Stimulated activated naive B cell treated with anti-CD40 and anti-IgM and Interleukin-4, amounts not matched to agents 10 μg/mL and 1 μg/mL and 100 μg/mL, for 72 hours (primary cell): Measurements from ENCODE around the gene CTU2.

Experiments used
- ATAC-seq, 2 donors: fragments of 150-1000 bp; cut with Tn5 transposase; replicated peaks; 2 replicates each; pipeline ENCODE4 v1.10.0; 2021; ENCODE audit warnings: moderate library complexity in 1 of 2
- DNase-seq: peaks from one replicate; pipeline ENCODE4 v3.0.0; 2021
- H3K27ac Mint-ChIP-seq: one replicate; pipeline ENCODE4 v1.8.0; 2022; ENCODE audit warnings: mild to moderate bottlenecking, mixed read lengths
- H3K27me3 Mint-ChIP-seq, 2 donors: one replicate each; pipeline ENCODE4 v1.8.0; 2022; ENCODE audit warnings: mixed read lengths in 2 of 2
- H3K36me3 Mint-ChIP-seq, 2 donors: one replicate each; pipeline ENCODE4 v1.8.0; 2022; ENCODE audit warnings: mixed read lengths in 2 of 2, mild to moderate bottlenecking in 1 of 2
- H3K4me1 Mint-ChIP-seq, 2 donors: one replicate each; pipeline ENCODE4 v1.8.0; 2022; ENCODE audit warnings: mixed read lengths in 2 of 2, mild to moderate bottlenecking in 1 of 2
- H3K4me3 Mint-ChIP-seq, 2 donors: one replicate each; pipeline ENCODE4 v1.8.0; 2022; ENCODE audit warnings: mild to moderate bottlenecking in 2 of 2, mixed read lengths in 2 of 2, moderate library complexity in 1 of 2
- H3K9me3 Mint-ChIP-seq, 2 donors: one replicate each; pipeline ENCODE4 v1.8.0; 2022; ENCODE audit warnings: mixed read lengths in 2 of 2, mild to moderate bottlenecking in 1 of 2

The CTU2 gene

GRCh38 chr16:88673716-88674379, 32.5 kb upstream of the CTU2 start:
- H3K27ac Mint-ChIP-seq, result peak overlapping the region; percentile 17
- peak in 1 of 2 donors; percentile 41 for ATAC-seq
- no peak for DNase-seq
- H3K27me3 Mint-ChIP-seq, result no peaks in the 10 kb centered on the region
- no peaks in the 10 kb centered on the region for H3K9me3 Mint-ChIP-seq
- no peak overlapping the region for H3K4me3 Mint-ChIP-seq
- H3K4me1 Mint-ChIP-seq, result no peaks in the 10 kb centered on the region
- peaks cover 22 to 26% of the 10 kb centered on the region in 2 donors for H3K36me3 Mint-ChIP-seq

GRCh38 chr16:88676502-88677242, 29.6 kb upstream of the CTU2 start:
- no peak overlapping the region for H3K4me3 Mint-ChIP-seq
- DNase-seq (no peak), ATAC-seq (no peak)
- H3K36me3 Mint-ChIP-seq, result peaks cover 19 to 25% of the 10 kb centered on the region in 2 donors
- H3K9me3 Mint-ChIP-seq, result no peaks in the 10 kb centered on the region
- no peak overlapping the region for H3K27ac Mint-ChIP-seq
- peaks cover 10 to 15% of the 10 kb centered on the region in 2 donors for H3K4me1 Mint-ChIP-seq
- H3K27me3 Mint-ChIP-seq, result no peaks in the 10 kb centered on the region

GRCh38 chr16:88677721-88678120, 28.6 kb upstream of the CTU2 start:
- peaks cover 19 to 25% of the 10 kb centered on the region in 2 donors for H3K36me3 Mint-ChIP-seq
- peaks cover 17 to 25% of the 10 kb centered on the region in 2 donors for H3K4me1 Mint-ChIP-seq
- H3K27me3 Mint-ChIP-seq, result no peaks in the 10 kb centered on the region
- no peaks in the 10 kb centered on the region for H3K9me3 Mint-ChIP-seq
- ATAC-seq, result no peak
- no peak overlapping the region for H3K27ac Mint-ChIP-seq
- H3K4me3 Mint-ChIP-seq, result no peak overlapping the region
- no peak for DNase-seq

GRCh38 chr16:88678224-88678979, 27.9 kb upstream of the CTU2 start:
- Mint-ChIP-seq H3K36me3 (peaks cover 19 to 23% of the 10 kb centered on the region in 2 donors), H3K4me3 (no peak overlapping the region)
- ATAC-seq, result no peak

GRCh38 chr16:88680554-88681083, 25.7 kb upstream of the CTU2 start:
- H3K36me3 Mint-ChIP-seq, result peaks cover 4 to 13% of the 10 kb centered on the region in 2 donors
- H3K27me3 Mint-ChIP-seq, result no peaks in the 10 kb centered on the region
- no peaks in the 10 kb centered on the region for H3K9me3 Mint-ChIP-seq
- H3K27ac Mint-ChIP-seq, result no peak overlapping the region
- H3K4me3 Mint-ChIP-seq, result peak overlapping the region in 1 of 2 donors; percentile 62
- ATAC-seq, result no peak
- peaks cover 23 to 51% of the 10 kb centered on the region in 2 donors for H3K4me1 Mint-ChIP-seq
- DNase-seq, result no peak

More at GRCh38 chr16:88678224-88678979, 27.9 kb upstream of the CTU2 start:
- Mint-ChIP-seq H3K9me3 (no peaks in the 10 kb centered on the region), H3K27me3 (no peaks in the 10 kb centered on the region), H3K27ac (no peak overlapping the region), H3K4me1 (peaks cover 19 to 32% of the 10 kb centered on the region in 2 donors)
- DNase-seq, result no peak

GRCh38 chr16:88681084-88681680, 25.1 kb upstream of the CTU2 start:
- Mint-ChIP-seq H3K4me3 (peak overlapping the region; percentile 62 to 80), H3K4me1 (peaks cover 23 to 52% of the 10 kb centered on the region in 2 donors), H3K9me3 (no peaks in the 10 kb centered on the region), H3K36me3 (peaks cover 0 to 13% of the 10 kb centered on the region in 2 donors), H3K27ac (peak overlapping the region; percentile 99), H3K27me3 (no peaks in the 10 kb centered on the region)
- ATAC-seq, result peak; percentile 25 to 40
- no peak for DNase-seq

- H3K27ac Mint-ChIP-seq, result peak overlapping the region; percentile 99
- peak overlapping the region; percentile 62 to 80 for H3K4me3 Mint-ChIP-seq
- H3K27me3 Mint-ChIP-seq, result no peaks in the 10 kb centered on the region
- peaks cover 0 to 8% of the 10 kb centered on the region in 2 donors for H3K36me3 Mint-ChIP-seq
- ATAC-seq (peak; percentile 89), DNase-seq (peak; percentile 87)
- H3K4me1 Mint-ChIP-seq, result peaks cover 23 to 55% of the 10 kb centered on the region in 2 donors
- H3K9me3 Mint-ChIP-seq, result no peaks in the 10 kb centered on the region
Measured at GRCh38 chr16:88681709-88682451, 24.4 kb upstream of the CTU2 start.

- no peaks in the 10 kb centered on the region for H3K9me3 Mint-ChIP-seq
- DNase-seq, result no peak
- H3K27me3 Mint-ChIP-seq, result no peaks in the 10 kb centered on the region
- H3K36me3 Mint-ChIP-seq, result peaks cover 0 to 4% of the 10 kb centered on the region in 2 donors
- H3K4me3 Mint-ChIP-seq, result no peak overlapping the region
- H3K4me1 Mint-ChIP-seq, result peaks cover 24 to 75% of the 10 kb centered on the region in 2 donors
- ATAC-seq, result no peak
- H3K27ac Mint-ChIP-seq, result peak overlapping the region; percentile 20
Measured at GRCh38 chr16:88684569-88685155, 21.6 kb upstream of the CTU2 start.

- H3K27ac Mint-ChIP-seq, result peak overlapping the region; percentile 56
- DNase-seq (no peak), ATAC-seq (no peak)
- H3K4me1 Mint-ChIP-seq, result peaks cover 25 to 74% of the 10 kb centered on the region in 2 donors
- H3K4me3 Mint-ChIP-seq, result peak overlapping the region; percentile 83 to 92
- H3K36me3 Mint-ChIP-seq, result peaks cover 0 to 4% of the 10 kb centered on the region in 2 donors
- no peaks in the 10 kb centered on the region for H3K9me3 Mint-ChIP-seq
- no peaks in the 10 kb centered on the region for H3K27me3 Mint-ChIP-seq
Measured at GRCh38 chr16:88685156-88686061, 20.9 kb upstream of the CTU2 start.

GRCh38 chr16:88686062-88686438, 20.3 kb upstream of the CTU2 start:
- peak overlapping the region; percentile 83 to 92 for H3K4me3 Mint-ChIP-seq
- no peaks in the 10 kb centered on the region for H3K9me3 Mint-ChIP-seq
- peaks cover 27 to 74% of the 10 kb centered on the region in 2 donors for H3K4me1 Mint-ChIP-seq
- H3K36me3 Mint-ChIP-seq, result peaks cover 0 to 1% of the 10 kb centered on the region in 2 donors
- DNase-seq (no peak), ATAC-seq (peak; percentile 5 to 11)
- H3K27ac Mint-ChIP-seq, result peak overlapping the region; percentile 81
- no peaks in the 10 kb centered on the region for H3K27me3 Mint-ChIP-seq

- peak; percentile 66 to 73 for ATAC-seq
- DNase-seq, result peak; percentile 86
- peaks cover 0 to 1% of the 10 kb centered on the region in 2 donors for H3K36me3 Mint-ChIP-seq
Measured at GRCh38 chr16:88686439-88687253, 19.7 kb upstream of the CTU2 start, which contains the start of gene SNAI3. Gene SNAI3 (minus strand): TSS chr16:88686507. CDS start chr16:88686406, 101 bp downstream.

More at GRCh38 chr16:88686439-88687253, 19.7 kb upstream of the CTU2 start, which contains the start of gene SNAI3:
- peaks cover 23 to 74% of the 10 kb centered on the region in 2 donors for H3K4me1 Mint-ChIP-seq
- peak within 1 kb of the TSS; percentile 81 for H3K27ac Mint-ChIP-seq
- H3K9me3 Mint-ChIP-seq, result no peaks in the 10 kb centered on the region
- no peaks in the 10 kb centered on the region for H3K27me3 Mint-ChIP-seq
- peak within 1 kb of the TSS; percentile 83 to 92 for H3K4me3 Mint-ChIP-seq
